Measurements from ENCODE around the gene SCGN.

GRCh38 chr6:25686856-25687255 is 34.8 kb downstream of the SCGN start:
- TF ChIP-seq EZH2 (IDR thresholded peaks at IDR 0.05) (no peak), POLR2AphosphoS5 (IDR thresholded peaks at IDR 0.05; ENCODE audit: borderline replicate concordance, low read depth, low read length) (no peak), FOXP2 (optimal IDR thresholded peaks at IDR 0.05; ENCODE audit: control extremely low read depth, extremely low read length, insufficient read depth) (no peak)
